ENCODE data around the gene HERC2. TPM values are rescaled to one million over a fixed set of nuclear protein-coding genes. Genes with fewer than 3 reads are reported as not detected.

HERC2 gene
- total and polyA plus RNA-seq, 5 donors = 46.0 to 65.3 (median 54.8) TPM

- 97% methylated on average over 16 of the region's 16 CpGs for WGBS
- ATAC-seq (no peak), DNase-seq (no peak)
- Histone ChIP-seq H3K9me3 (ENCODE audit: control insufficient read depth, low read length) (no peaks in the 10 kb centered on the region), H3K27me3 (ENCODE audit: control insufficient read depth, insufficient read depth) (no peaks in the 10 kb centered on the region), H3K4me1 (ENCODE audit: control insufficient read depth, insufficient read depth, low read length) (peaks cover 2% of the 10 kb centered on the region), H3K4me3 (ENCODE audit: low read length) (no peak overlapping the region), H3K27ac (ENCODE audit: low read length) (no peak overlapping the region)
- intact Hi-C loops (cut with DNase I) = no loop called here
Observed at GRCh38 chr15:28274635-28275034, 47.3 kb downstream of the HERC2 start.

- ATAC-seq = peak in 1 of 2 donors; percentile 14
- no peaks in the 10 kb centered on the region for H3K9me3 ChIP-seq (ENCODE audit: control insufficient read depth, low read length)
- H3K4me3 ChIP-seq (ENCODE audit: low read length) = no peak overlapping the region
- intact Hi-C loops (cut with DNase I) = no loop called here
- no peak overlapping the region for H3K27ac ChIP-seq (ENCODE audit: low read length)
- no peak for DNase-seq
- no peaks in the 10 kb centered on the region for H3K27me3 ChIP-seq (ENCODE audit: control insufficient read depth, insufficient read depth)
- no peaks in the 10 kb centered on the region for H3K4me1 ChIP-seq (ENCODE audit: control insufficient read depth, insufficient read depth, low read length)
- WGBS = 84% methylated on average over 27 of the region's 27 CpGs
Observed at GRCh38 chr15:28273873-28274610, 47.9 kb downstream of the HERC2 start.

DNA sequence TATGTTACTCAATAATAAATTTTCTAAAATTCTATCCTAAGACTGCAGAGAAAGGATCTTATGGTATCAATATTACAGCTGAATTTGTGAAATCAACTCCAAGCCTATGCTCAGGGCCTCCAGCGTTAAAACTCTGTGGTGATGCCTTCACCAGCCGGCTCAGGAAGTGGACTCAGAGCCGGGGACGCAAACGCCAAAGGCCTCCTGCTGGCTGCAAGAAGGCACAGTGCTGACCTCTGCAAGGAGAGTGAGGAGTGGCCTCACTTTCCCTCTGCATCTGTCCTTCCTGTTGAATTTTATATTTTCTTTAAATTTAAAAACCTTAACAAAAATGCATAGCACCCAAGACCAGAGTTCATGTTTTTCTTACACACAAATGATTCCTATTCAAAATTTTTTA lies 48.5 kb downstream of the HERC2 start:
- no peaks in the 10 kb centered on the region for H3K9me3 ChIP-seq (ENCODE audit: control insufficient read depth, low read length)
- H3K27ac ChIP-seq (ENCODE audit: low read length) = no peak overlapping the region
- no peak overlapping the region for H3K4me3 ChIP-seq (ENCODE audit: low read length)
- DNase-seq = no peak
- peak in 1 of 2 donors; percentile 49 for ATAC-seq
- 27% methylated on average over 5 of the region's 5 CpGs for WGBS
- intact Hi-C loops (cut with DNase I) = no loop called here
- H3K27me3 ChIP-seq (ENCODE audit: control insufficient read depth, insufficient read depth) = no peaks in the 10 kb centered on the region
- H3K4me1 ChIP-seq (ENCODE audit: control insufficient read depth, insufficient read depth, low read length) = no peaks in the 10 kb centered on the region

- no peak for ATAC-seq
- H3K4me1 ChIP-seq (ENCODE audit: control insufficient read depth, insufficient read depth, low read length) = no peaks in the 10 kb centered on the region
- intact Hi-C loops (cut with DNase I) = no loop called here
- no peak for DNase-seq
- H3K27me3 ChIP-seq (ENCODE audit: control insufficient read depth, insufficient read depth) = no peaks in the 10 kb centered on the region
- no peak overlapping the region for H3K27ac ChIP-seq (ENCODE audit: low read length)
- WGBS = 94% methylated on average over 8 of the region's 8 CpGs
- no peaks in the 10 kb centered on the region for H3K9me3 ChIP-seq (ENCODE audit: control insufficient read depth, low read length)
- no peak overlapping the region for H3K4me3 ChIP-seq (ENCODE audit: low read length)
Observed at GRCh38 chr15:28272587-28272986, 49.4 kb downstream of the HERC2 start.

- no peak overlapping the region for H3K4me3 ChIP-seq (ENCODE audit: low read length)
- ATAC-seq (no peak), DNase-seq (no peak)
- intact Hi-C loops (cut with DNase I) = no loop called here
- no peak overlapping the region for H3K27ac ChIP-seq (ENCODE audit: low read length)
- no peaks in the 10 kb centered on the region for H3K9me3 ChIP-seq (ENCODE audit: control insufficient read depth, low read length)
- no peaks in the 10 kb centered on the region for H3K27me3 ChIP-seq (ENCODE audit: control insufficient read depth, insufficient read depth)
- 93% methylated on average over 15 of the region's 15 CpGs for WGBS
- no peaks in the 10 kb centered on the region for H3K4me1 ChIP-seq (ENCODE audit: control insufficient read depth, insufficient read depth, low read length)
Observed at GRCh38 chr15:28271697-28272260, 50.2 kb downstream of the HERC2 start.

DNA sequence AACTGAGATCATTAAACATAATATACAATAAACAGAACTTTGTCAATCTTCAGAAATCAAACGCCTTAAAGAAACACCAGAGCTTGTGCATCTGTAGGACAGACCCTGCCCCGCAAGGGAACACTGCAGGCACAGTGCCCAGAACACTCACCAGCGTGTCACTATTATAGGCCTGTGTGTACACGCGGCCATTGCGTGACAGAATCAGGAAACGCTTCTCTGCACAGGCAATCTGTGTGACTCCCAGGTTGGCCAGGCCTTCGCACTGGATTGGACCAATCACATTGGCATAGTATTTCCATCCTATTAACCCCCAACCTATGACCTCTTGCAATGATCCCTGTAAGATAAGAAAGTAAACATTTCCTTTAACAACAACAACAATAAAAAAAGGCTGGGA lies 52.9 kb downstream of the HERC2 start:
- Histone ChIP-seq H3K9me3 (ENCODE audit: control insufficient read depth, low read length) (no peaks in the 10 kb centered on the region), H3K4me3 (ENCODE audit: low read length) (no peak overlapping the region), H3K27ac (ENCODE audit: low read length) (no peak overlapping the region), H3K27me3 (ENCODE audit: control insufficient read depth, insufficient read depth) (no peaks in the 10 kb centered on the region), H3K4me1 (ENCODE audit: control insufficient read depth, insufficient read depth, low read length) (peaks cover 2% of the 10 kb centered on the region)
- 63% methylated on average over 8 of the region's 8 CpGs for WGBS
- ATAC-seq (peak; percentile 68 to 69), DNase-seq (peak; percentile 37 to 80 (median 76))
- intact Hi-C loops (cut with DNase I) = no loop called here

DNA sequence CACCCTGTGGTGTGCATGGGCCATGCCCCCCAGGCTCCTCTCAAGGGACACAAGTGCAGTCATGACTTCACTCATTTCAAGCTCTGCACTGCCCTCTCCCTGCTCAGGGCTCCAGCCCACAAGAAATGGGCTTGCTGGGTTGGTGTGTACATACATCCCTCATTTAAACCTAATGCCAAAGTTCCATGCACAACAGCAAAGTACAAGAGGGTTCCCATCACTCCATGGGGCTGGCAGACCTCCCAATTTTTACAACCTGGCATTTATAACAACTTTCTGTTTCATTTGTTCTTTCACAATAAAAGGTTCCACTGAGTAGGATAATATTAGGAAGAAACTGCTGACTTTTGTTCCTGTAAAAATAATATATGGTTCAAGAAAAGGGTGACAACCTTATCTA lies 54.3 kb downstream of the HERC2 start:
- H3K9me3 ChIP-seq (ENCODE audit: control insufficient read depth, low read length) = no peaks in the 10 kb centered on the region
- H3K4me3 ChIP-seq (ENCODE audit: low read length) = no peak overlapping the region
- ATAC-seq (peak; percentile 14 to 17), DNase-seq (no peak)
- H3K4me1 ChIP-seq (ENCODE audit: control insufficient read depth, insufficient read depth, low read length) = peaks cover 2% of the 10 kb centered on the region
- H3K27ac ChIP-seq (ENCODE audit: low read length) = no peak overlapping the region
- H3K27me3 ChIP-seq (ENCODE audit: control insufficient read depth, insufficient read depth) = no peaks in the 10 kb centered on the region
- intact Hi-C loops (cut with DNase I) = no loop called here

DNA sequence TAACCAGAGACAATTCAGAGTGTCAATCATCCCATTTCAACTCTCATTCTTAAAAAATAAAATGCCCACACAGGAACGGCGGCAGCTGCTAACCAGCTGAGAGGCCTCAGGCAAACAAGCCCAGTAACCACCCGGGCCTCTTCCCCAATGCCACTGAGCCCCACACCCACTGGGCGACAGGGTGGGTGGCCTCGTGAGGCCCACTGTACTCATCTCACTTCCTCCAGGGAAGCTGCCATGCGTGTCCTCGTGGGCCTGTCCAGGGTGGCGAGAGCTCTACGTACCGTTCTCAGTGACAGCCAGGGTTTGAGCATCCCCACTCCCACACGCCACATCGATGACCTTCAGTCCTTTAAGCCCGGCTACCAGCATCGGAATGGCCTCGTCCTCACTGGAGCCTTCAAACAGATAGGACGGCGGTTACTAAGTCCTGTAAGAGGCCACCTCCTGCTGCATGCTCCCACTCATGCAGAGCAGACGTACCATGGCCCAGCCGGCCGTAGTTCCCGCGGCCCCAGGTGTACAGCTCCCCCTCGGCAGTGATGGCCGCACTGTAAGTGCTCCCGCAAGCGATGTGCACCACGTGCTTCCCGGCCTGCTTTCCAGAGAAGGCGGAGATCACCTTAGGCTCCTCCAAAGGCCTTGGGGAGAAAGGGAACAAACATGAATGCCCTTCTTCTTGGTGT lies 56.5 kb downstream of the HERC2 start:
- Histone ChIP-seq H3K27me3 (ENCODE audit: control insufficient read depth, insufficient read depth) (no peaks in the 10 kb centered on the region), H3K4me1 (ENCODE audit: control insufficient read depth, insufficient read depth, low read length) (peaks cover 2% of the 10 kb centered on the region), H3K4me3 (ENCODE audit: low read length) (no peak overlapping the region), H3K9me3 (ENCODE audit: control insufficient read depth, low read length) (no peaks in the 10 kb centered on the region), H3K27ac (ENCODE audit: low read length) (no peak overlapping the region)
- 95% methylated on average over 29 of the region's 29 CpGs for WGBS
- ATAC-seq (no peak), DNase-seq (no peak)
- intact Hi-C loops (cut with DNase I) = no loop called here

DNA sequence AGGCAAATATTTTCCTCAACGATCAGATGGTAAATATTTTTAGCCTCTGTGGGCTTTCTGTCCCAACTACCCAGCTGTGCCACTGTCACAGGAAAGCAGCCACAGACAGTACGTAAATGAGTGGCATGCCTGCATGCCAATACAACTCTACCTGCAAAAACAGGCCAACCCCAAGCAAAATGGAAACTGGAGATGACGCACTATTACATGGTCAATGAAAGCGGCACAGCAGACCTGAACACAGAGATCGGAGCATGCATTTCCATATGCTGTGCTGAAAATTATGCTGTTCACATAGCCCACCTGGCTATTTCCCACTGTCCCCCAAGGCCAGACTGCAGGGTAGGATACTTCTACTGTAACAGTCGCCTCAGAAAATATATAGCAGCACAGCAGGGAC lies 57.8 kb downstream of the HERC2 start:
- ATAC-seq (no peak), DNase-seq (no peak)
- Histone ChIP-seq H3K4me1 (ENCODE audit: control insufficient read depth, insufficient read depth, low read length) (peaks cover 2% of the 10 kb centered on the region), H3K9me3 (ENCODE audit: control insufficient read depth, low read length) (no peaks in the 10 kb centered on the region), H3K27me3 (ENCODE audit: control insufficient read depth, insufficient read depth) (no peaks in the 10 kb centered on the region), H3K27ac (ENCODE audit: low read length) (no peak overlapping the region), H3K4me3 (ENCODE audit: low read length) (no peak overlapping the region)
- WGBS = 87% methylated on average over 6 of the region's 6 CpGs
- intact Hi-C loops (cut with DNase I) = no loop called here

DNA sequence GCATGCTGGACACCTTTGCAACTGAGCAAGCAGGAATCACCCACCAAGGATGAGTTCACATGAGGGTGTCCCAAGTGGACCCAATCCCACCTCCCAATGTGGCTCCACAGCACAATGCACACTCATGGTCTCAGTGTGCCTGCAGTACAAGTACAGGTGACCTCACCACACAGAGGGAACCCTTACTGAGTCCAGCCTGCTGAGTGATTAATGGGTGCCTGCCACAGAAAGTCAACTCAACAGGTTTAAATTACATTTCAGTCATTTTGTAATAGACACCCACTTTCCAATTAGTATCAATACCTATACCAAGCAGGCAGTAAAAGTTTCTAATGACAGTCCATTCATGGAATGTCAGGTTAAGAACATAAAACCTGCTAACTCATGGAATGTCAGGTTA lies 59.5 kb downstream of the HERC2 start:
- ATAC-seq = no peak
- no peaks in the 10 kb centered on the region for H3K9me3 ChIP-seq (ENCODE audit: control insufficient read depth, low read length)
- no peak overlapping the region for H3K4me3 ChIP-seq (ENCODE audit: low read length)
- no peak overlapping the region for H3K27ac ChIP-seq (ENCODE audit: low read length)
- no peak for DNase-seq
- peaks cover 2% of the 10 kb centered on the region for H3K4me1 ChIP-seq (ENCODE audit: control insufficient read depth, insufficient read depth, low read length)
- intact Hi-C loops (cut with DNase I) = no loop called here
- no peaks in the 10 kb centered on the region for H3K27me3 ChIP-seq (ENCODE audit: control insufficient read depth, insufficient read depth)

DNA sequence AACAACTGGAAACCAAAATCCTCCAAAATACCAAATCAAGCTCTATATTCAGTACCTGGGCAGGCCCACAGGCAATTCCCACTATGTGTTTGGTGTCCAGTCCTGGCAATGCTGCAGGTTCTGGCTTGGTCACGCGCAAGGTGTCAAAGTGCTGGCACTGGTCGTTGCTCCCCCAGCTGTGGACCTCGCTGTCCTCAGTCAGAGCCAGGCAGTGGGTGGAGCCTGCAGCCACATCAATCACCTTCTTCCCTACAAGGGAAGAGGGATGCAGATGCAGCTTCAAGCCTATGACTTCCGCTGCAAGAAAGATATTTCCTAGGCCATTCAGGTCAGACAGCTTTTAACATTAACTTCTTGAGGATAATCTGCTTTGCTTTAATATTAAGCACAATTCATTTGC lies 61.3 kb downstream of the HERC2 start:
- Histone ChIP-seq H3K4me1 (ENCODE audit: control insufficient read depth, insufficient read depth, low read length) (peaks cover 2% of the 10 kb centered on the region), H3K4me3 (ENCODE audit: low read length) (no peak overlapping the region), H3K27ac (ENCODE audit: low read length) (no peak overlapping the region), H3K27me3 (ENCODE audit: control insufficient read depth, insufficient read depth) (no peaks in the 10 kb centered on the region), H3K9me3 (ENCODE audit: control insufficient read depth, low read length) (no peaks in the 10 kb centered on the region)
- intact Hi-C loops (cut with DNase I) = no loop called here
- ATAC-seq = peak; percentile 71 to 81
- WGBS = 53% methylated on average over 5 of the region's 5 CpGs
- peak; percentile 24 to 75 (median 65) for DNase-seq

Data from right cardiac atrium (tissue), 5 donors.